Hematopoietic multipotent progenitor cell (in vitro differentiated cells): ENCODE data around the gene OAF. TPM values are rescaled to one million over a fixed set of nuclear protein-coding genes. Genes with fewer than 3 reads are reported as not detected.

Experiments
- DNase-seq, 3 donors: peaks; one replicate each; pipeline ENCODE4 v3.0.0-alpha.2; 2011 to 2015; ENCODE audit warnings: low read depth in 2 of 3, low spot score in 2 of 3
- total RNA-seq: library from RNA; depleted of rRNA; stranded (reverse); fragments of >200 nt; gene quantifications from one replicate; pipeline ENCODE4 v1.2.3, GENCODE V29; 2012

Gene OAF
- total RNA-seq, 1 donor = 25.0 TPM

DNA sequence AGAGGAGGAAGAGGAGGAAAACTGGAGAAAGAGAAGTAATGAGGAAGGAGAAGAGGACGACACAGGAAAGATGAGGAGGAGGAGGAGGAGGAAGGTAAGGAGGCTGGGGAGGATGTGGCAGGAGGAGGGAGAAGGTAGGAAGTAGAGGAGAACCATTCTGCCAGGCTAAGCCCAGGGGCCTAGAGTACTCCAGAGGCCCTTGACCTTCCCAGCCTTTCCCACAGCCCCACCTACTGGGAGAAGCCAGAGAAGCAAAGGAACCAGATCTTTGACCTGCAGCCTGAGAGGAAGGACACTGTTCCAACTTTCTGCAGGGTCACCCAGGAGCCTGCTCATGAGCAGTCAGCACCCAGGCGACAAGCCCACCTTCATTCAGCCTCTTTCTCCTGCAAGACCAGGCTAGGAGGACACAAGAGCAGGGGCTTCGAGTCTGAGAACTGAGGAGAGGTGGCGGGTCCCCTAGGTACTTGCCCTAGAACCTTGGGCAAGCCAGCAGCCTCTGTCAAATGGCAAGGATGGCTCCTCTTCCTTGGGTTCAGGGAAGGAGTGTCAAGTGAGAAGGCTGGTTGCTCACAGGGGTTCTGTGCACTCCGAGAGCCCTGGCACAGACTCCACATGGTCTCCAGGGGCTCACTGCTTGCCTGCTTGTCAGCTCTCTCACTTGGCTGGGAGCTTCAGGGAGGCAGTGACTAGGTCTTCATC lies 27.9 kb upstream of the OAF start:
- no peak for DNase-seq

- no peak for DNase-seq
These were observed 27.1 kb upstream of the OAF start for GRCh38 chr11:120183701-120184141.

DNA sequence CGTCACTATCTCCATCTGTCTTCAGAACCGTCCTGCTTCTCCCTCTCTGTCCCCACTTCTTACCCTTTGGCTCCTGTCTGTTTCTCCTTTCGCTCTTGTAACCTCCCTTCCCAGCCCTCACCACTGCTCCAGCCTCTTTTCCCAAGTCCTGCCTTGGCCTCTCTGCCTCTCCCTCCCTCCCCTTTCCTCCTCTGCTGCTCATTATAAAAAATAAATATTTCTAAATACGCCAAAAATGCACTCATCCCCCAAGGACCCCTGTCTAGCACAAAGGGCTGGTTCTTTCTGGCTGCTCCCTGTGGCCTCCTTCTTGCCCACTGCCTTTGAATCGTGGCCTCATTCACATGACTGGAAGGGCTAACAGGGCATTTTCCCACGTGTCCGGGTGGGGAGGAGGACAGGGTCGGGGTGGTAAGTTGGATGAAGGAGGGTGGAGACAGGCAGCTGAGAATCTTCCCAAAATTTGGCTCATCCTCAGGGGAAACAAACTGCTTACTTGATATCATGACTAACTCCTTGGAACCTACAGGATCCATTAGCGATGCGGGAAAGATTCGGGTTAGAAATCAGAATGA lies 26.4 kb upstream of the OAF start:
- DNase-seq = no peak

GRCh38 chr11:120184946-120185705 lies 25.7 kb upstream of the OAF start:
- no peak for DNase-seq

- no peak for DNase-seq
These were observed 25.0 kb upstream of the OAF start for GRCh38 chr11:120185706-120186455.

GRCh38 chr11:120186456-120186773 lies 24.4 kb upstream of the OAF start:
- DNase-seq = no peak

DNA sequence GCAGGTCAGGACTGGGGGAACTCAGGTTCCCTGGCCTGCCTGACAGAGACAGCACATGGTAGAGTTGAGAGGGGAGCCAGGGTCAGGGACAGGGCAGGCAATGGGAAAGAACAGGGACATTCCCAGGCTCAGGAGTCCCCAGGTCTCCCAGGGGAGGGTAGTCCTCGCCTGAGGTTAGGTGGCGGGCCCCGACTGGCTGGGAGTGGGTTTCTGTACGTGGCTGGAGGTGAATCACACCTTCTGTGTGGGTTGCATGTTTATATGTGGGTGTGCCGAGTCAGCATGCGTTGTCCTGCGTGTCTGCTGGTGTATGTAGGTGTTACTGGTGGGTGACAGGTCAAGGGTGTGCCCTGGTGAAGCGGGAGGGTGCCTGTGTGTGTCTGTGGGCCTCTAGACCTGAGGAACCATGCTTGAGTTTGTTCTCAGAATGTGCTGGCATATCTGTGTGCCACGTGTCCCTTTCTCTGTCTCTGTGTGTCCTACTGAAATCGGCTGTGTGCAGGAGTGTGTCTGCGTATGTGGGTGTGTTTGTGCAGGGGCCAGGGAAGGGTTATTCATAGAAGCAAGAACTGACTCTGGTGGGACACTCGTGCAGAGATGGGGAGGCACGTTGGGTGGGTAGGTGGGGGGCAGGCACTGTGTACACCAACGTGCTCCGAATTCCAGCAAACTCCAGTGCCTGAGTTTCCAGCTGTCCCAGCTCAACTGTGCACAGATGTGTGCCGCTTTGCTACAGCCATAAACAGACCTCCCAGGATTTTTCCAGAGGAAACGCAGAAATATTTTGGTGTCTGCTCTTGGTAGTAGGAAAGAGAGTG lies 23.8 kb upstream of the OAF start:
- DNase-seq = no peak

GRCh38 chr11:120188371-120188770 lies 22.5 kb upstream of the OAF start:
- no peak for DNase-seq

DNA sequence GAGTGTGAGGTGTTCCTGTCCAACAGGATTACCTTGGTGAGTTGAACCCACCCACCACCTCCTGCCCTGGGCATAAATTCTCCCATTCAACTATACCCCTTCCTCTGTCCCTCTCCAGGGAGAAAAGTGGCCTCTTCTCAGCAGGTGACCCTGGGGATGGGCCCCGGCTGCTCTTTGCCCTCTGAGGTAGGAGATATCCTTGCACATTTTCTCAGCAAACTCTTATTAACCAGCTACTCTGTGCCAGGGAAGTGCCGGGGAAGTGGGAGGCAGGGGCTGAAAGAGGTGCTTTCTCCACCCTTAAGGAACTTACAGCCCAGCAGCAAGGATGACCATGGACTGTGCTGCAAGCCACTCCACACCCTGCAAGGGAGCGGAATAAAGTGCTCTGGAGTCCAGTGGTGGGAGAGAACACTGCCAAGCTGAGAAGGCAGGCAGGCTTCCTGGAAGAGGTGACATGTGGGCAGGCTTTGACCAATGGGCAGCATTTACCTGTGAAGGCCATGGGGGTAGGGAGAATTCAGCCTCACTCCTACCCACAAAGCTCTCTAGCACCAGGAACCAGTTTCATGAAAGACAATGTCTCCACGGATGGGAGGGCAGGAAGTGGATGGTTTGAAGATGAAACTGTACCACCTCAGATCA lies 21.9 kb upstream of the OAF start:
- no peak for DNase-seq

DNA sequence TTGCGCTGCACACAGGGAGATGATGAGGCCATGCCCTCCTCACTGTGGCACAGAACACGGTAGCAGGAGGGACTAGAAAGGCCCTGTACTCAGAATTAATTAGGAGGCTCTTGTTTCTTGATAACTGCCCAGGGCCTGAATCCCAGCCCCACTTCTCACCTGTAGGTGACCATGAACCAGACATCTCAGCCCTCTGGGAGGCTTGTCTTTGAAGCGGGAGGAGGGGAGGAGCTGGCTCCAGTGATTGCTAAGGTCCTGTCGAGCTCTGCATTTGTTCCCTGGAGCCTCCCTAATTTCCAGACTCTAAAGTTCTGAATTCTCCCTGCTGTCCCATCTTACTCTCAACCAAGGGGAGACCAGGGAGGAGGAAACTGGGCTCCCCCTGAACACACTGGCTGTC lies 19.8 kb upstream of the OAF start:
- DNase-seq = no peak

DNA sequence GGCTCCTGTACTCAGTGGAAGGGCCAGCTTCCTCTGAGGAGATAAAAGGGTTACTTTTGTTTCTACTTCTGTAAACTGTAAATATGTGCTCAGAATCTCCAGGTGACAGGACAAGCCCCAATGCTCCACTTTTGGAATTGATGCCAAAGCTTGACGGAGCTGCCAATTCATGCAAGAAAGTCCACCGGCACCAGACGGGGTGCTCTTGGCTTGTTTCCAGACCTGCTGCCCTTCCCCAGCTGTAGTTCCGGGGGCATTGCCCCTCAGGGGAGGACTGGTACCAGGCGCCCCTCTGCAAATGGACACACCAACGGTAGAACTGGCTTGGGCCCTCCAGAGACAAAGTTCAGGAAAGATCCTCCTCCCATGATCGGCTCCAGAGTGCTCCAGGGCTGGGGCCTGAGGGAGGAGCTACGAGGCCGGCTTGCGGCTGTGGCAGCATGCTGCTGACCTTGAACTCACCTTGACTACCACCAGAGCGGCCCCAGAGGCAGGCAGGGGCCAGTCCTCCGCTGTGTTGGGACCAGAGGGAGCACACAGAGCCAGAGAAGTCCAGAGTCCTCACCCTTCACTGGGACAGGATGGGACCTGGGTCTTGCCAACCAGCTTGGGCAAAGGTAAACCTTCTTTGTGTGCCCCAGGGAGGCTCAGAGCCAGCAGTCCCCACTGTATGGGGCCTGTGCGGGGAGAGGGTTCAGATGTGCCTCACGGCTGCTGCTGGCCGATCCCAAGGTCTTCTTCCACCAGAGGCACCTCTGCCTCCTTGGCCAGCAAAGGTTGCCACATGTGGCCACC lies 17.8 kb upstream of the OAF start:
- no peak for DNase-seq

GRCh38 chr11:120194166-120194565 lies 16.7 kb upstream of the OAF start:
- no peak for DNase-seq

- no peak for DNase-seq
These were observed 15.1 kb upstream of the OAF start for GRCh38 chr11:120195601-120196320.

DNA sequence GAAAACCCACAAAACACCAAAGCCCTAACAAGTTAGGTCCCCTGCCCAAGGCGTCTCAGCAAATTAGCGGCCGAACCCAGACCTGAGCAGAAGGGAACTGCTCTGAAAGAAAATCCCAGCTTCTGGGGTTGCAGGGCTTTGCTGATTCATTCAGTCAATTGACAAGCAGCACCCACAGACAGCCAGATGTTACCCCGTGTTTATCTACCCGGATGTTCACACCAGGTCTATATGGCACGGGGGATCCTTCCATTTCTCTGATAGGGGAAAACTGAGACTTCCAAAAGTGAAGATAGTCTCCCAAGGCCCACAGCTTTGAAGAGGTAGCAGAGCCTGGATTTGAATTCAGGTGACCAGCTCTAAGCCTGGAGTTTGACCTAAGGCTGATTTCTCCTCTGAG lies 14.0 kb upstream of the OAF start:
- DNase-seq = peak in 1 of 3 donors; percentile 61

DNA sequence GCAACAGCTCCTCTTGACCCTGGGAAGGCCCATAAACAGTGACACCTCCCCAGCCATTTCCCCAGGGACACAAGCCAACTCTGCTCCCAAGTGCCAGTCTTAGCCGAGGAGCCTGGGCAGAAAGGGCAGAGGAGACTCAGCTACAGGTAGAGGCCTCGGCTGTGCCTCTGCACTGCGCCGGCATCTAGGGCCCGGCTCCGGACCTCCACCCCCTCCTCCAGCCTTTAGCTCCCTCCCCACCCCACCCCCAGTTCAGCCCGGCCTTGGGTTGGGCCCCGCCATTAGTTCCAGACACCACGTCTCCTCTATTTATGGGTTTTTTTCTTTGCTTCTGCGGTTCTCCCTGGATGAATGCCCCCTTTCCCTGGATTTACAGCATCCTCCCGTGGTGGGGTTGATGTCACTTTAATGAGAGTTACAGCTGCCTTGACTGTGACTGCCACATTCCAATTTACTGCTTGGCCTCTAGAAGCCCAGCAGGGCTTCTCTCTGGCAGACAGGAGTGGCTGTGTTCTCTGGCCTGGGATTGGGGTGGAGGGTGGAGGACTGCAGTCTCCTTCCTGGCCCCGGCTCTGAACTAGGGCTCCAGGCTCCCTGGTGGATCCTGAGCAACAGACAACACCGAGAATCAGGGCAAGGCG lies 13.5 kb upstream of the OAF start:
- no peak for DNase-seq

GRCh38 chr11:120197977-120198376 lies 12.9 kb upstream of the OAF start:
- DNase-seq = no peak

DNA sequence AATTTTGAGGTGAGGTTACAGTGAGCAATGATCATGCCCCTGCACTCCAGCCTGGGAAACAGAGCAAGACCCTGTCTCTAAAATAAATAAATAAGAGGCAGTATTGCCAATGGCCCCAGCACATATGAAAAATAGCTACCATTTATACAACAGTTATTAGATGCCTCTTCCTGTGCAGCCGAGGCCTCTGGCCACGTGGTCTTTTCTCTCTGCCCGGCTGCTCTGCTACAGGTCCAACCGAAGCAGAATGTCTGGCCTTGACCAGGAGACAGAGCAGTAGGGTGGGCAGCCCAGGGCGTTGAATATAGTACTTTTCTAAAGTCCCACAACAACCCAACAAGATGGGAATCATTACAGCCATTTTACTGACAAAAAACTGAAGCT lies 12.4 kb upstream of the OAF start:
- DNase-seq = no peak

GRCh38 chr11:120198787-120199469 lies 11.9 kb upstream of the OAF start:
- no peak for DNase-seq
